Measurements from ENCODE around the gene EFCAB8.

- TF ChIP-seq CTCF (IDR thresholded peaks at IDR 0.05; ENCODE audit: low read length), result no peak
- TF ChIP-seq EZH2 (IDR thresholded peaks at IDR 0.05; ENCODE audit: borderline replicate concordance, low read length), result no peak
Measured at GRCh38 chr20:33008336-33009213, 149.9 kb downstream of the EFCAB8 start.
